Naive thymus-derived CD4-positive, alpha-beta T cell (primary cell): ENCODE data around the gene NEK11. TPM values are rescaled to one million over a fixed set of nuclear protein-coding genes. Genes with fewer than 3 reads are reported as not detected.

Experiments used
- ATAC-seq: fragments of 150-1000 bp; cut with Tn5 transposase; 2 replicates; pipeline ENCODE4 v1.10.0; 2021; ENCODE audit warnings: mild to moderate bottlenecking, moderate library complexity
- CTCF ChIA-PET: fragments of 350-600 bp; sonication (Branson Sonifier 250); formaldehyde crosslinking; loops from one replicate; lab custom pipeline; 2021; ENCODE audit warnings: antibody characterized with exemption; lab: Charles Lee
- POLR2A ChIA-PET: fragments of 350-600 bp; sonication (Branson Sonifier 250); formaldehyde crosslinking; loops from one replicate; lab custom pipeline; 2021; ENCODE audit warnings: antibody characterized with exemption, inconsistent platforms; lab: Charles Lee
- DNase-seq, 9 donors: peaks; one replicate each; pipeline versions ENCODE4 v3.0.0 to v3.0.0-alpha.2; 2020 to 2022; ENCODE audit warnings: mixed read lengths in 1 of 9
- H3K27ac ChIP-seq: one replicate; pipeline ENCODE4 v1.7.0; 2013; ENCODE audit warnings: mild to moderate bottlenecking, low read depth, low read length, moderate library complexity
- H3K27me3 ChIP-seq, 2 donors: one replicate each; pipeline ENCODE4 v1.7.0; 2013; ENCODE audit warnings: low read length in 2 of 2, mild to moderate bottlenecking in 2 of 2, moderate library complexity in 2 of 2; ENCODE audit not compliant: control insufficient read depth in 2 of 2, insufficient read depth in 2 of 2
- H3K36me3 ChIP-seq, 3 experiments: 1 replicate in 2 of 3; 2 replicates in 1 of 3; pipeline ENCODE4 v1.7.0; 2013; ENCODE audit warnings: low read length in 3 of 3, mild to moderate bottlenecking in 3 of 3, moderate library complexity in 1 of 3; ENCODE audit not compliant: insufficient read depth in 3 of 3, control insufficient read depth in 2 of 3
- H3K4me1 ChIP-seq, 2 donors: one replicate each; pipeline ENCODE4 v1.7.0; 2013; ENCODE audit warnings: low read length in 2 of 2, mild to moderate bottlenecking in 2 of 2, moderate library complexity in 1 of 2; ENCODE audit not compliant: control insufficient read depth in 2 of 2, insufficient read depth in 2 of 2
- H3K4me3 ChIP-seq: 2 replicates; pipeline ENCODE4 v1.7.0; 2013; ENCODE audit warnings: mild to moderate bottlenecking, low read length
- H3K9me3 ChIP-seq, 3 experiments: 1 replicate in 2 of 3; 2 replicates in 1 of 3; pipeline ENCODE4 v1.7.0; 2013; ENCODE audit warnings: low read length in 3 of 3; ENCODE audit not compliant: control insufficient read depth in 2 of 3
- H3K27ac Mint-ChIP-seq, 9 donors: one replicate each; pipeline ENCODE4 v1.8.0; 2020 to 2022; ENCODE audit warnings: mixed read lengths in 9 of 9, mild to moderate bottlenecking in 8 of 9, moderate library complexity in 5 of 9, inconsistent platforms in 2 of 9
- H3K27me3 Mint-ChIP-seq, 5 donors: one replicate each; pipeline ENCODE4 v1.8.0; 2021 to 2022; ENCODE audit warnings: mixed read lengths in 5 of 5, mild to moderate bottlenecking in 1 of 5
- H3K36me3 Mint-ChIP-seq, 5 donors: one replicate each; pipeline ENCODE4 v1.8.0; 2020 to 2022; ENCODE audit warnings: mixed read lengths in 5 of 5, mild to moderate bottlenecking in 3 of 5, inconsistent platforms in 1 of 5
- H3K4me1 Mint-ChIP-seq, 7 donors: one replicate each; pipeline ENCODE4 v1.8.0; 2020 to 2022; ENCODE audit warnings: mixed read lengths in 7 of 7, mild to moderate bottlenecking in 3 of 7, inconsistent platforms in 1 of 7
- H3K4me3 Mint-ChIP-seq, 10 donors: one replicate each; pipeline ENCODE4 v1.8.0; 2020 to 2022; ENCODE audit warnings: mild to moderate bottlenecking in 10 of 10, mixed read lengths in 10 of 10, moderate library complexity in 6 of 10, inconsistent platforms in 2 of 10
- H3K9me3 Mint-ChIP-seq, 11 donors: one replicate each; pipeline ENCODE4 v1.8.0; 2020 to 2022; ENCODE audit warnings: mixed read lengths in 11 of 11, mild to moderate bottlenecking in 4 of 11, inconsistent platforms in 1 of 11, moderate library complexity in 1 of 11
- intact Hi-C, 2 donors: fragments of 100-400 bp; cut with micrococcal nuclease; formaldehyde crosslinking; loops; one replicate each; pipeline ENCODE4 v1.15.1; 2023
- polyA plus RNA-seq, 2 donors: library from polyadenylated mRNA; unstranded; fragments of 300-500 nt; fragmentation: Illumina TruSeq; gene quantifications; one replicate each; pipeline ENCODE4 v1.2.3, GENCODE V29; 2021
- total RNA-seq, 6 experiments: library from RNA in 5 of 6; stranded (reverse) in 5 of 6; gene quantifications; 1 replicate in 5 of 6; 2 replicates in 1 of 6; pipeline ENCODE4 v1.2.3 and lab custom pipeline; 2021 to 2026

NEK11 gene
- total and polyA plus RNA-seq, 7 experiments from 2014 or later = 1.5 to 9.0 (median 4.4) TPM

- Mint-ChIP-seq H3K4me3 (no peak overlapping the region), H3K27ac (no peak overlapping the region), H3K27me3 (peaks cover 0 to 7% (median 0%) of the 10 kb centered on the region in 5 donors), H3K4me1 (peaks cover 0 to 5% (median 0%) of the 10 kb centered on the region in 7 donors), H3K9me3 (no peaks in the 10 kb centered on the region), H3K36me3 (no peaks in the 10 kb centered on the region)
- Histone ChIP-seq H3K4me3 (no peak overlapping the region), H3K36me3 (no peaks in the 10 kb centered on the region), H3K27me3 (no peaks in the 10 kb centered on the region), H3K27ac (no peak overlapping the region), H3K9me3 (no peaks in the 10 kb centered on the region), H3K4me1 (no peaks in the 10 kb centered on the region)
- intact Hi-C loops = no loop called here
- DNase-seq (no peak), ATAC-seq (no peak)
- ChIA-PET CTCF (no interaction called here), POLR2A (no interaction called here)
Observed at GRCh38 chr3:131072099-131072559, 45.5 kb downstream of the NEK11 start.

DNA sequence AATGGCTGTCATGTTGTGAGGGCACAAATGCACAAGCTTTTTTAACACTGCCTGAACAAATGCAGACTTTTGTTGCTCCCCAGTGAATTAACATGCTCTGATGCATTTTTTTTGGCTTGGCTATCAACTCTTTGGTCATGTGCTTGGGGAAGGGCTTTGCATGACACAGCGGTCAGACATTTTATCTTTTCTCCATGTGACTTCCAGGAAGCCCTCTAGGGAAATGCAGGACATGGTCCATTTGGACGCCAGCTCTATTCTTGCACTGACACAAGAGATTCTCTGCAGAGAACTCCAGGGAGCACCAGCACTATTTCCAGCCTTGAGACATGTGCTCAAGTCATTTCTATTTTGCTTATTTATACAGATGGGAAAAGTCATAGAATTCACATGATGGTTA is 46.2 kb downstream of the NEK11 start:
- no peak overlapping the region for H3K4me3 Mint-ChIP-seq
- no peak for ATAC-seq
- POLR2A ChIA-PET = no interaction called here
- no peak overlapping the region for H3K27ac Mint-ChIP-seq
- peaks cover 0 to 10% (median 0%) of the 10 kb centered on the region in 5 donors for H3K27me3 Mint-ChIP-seq
- Histone ChIP-seq H3K4me1 (no peaks in the 10 kb centered on the region), H3K27ac (no peak overlapping the region), H3K9me3 (no peaks in the 10 kb centered on the region), H3K27me3 (no peaks in the 10 kb centered on the region), H3K36me3 (no peaks in the 10 kb centered on the region), H3K4me3 (no peak overlapping the region)
- intact Hi-C loops = no loop called here
- CTCF ChIA-PET = no interaction called here
- peaks cover 0 to 5% (median 0%) of the 10 kb centered on the region in 7 donors for H3K4me1 Mint-ChIP-seq
- no peaks in the 10 kb centered on the region for H3K36me3 Mint-ChIP-seq
- no peak for DNase-seq
- no peaks in the 10 kb centered on the region for H3K9me3 Mint-ChIP-seq

GRCh38 chr3:131075632-131076328 is 49.1 kb downstream of the NEK11 start:
- Mint-ChIP-seq H3K27me3 (peaks cover 0 to 3% (median 0%) of the 10 kb centered on the region in 5 donors), H3K9me3 (no peaks in the 10 kb centered on the region), H3K4me1 (peaks cover 0 to 5% (median 0%) of the 10 kb centered on the region in 7 donors), H3K36me3 (peaks cover 0 to 5% (median 0%) of the 10 kb centered on the region in 5 donors), H3K27ac (no peak overlapping the region), H3K4me3 (no peak overlapping the region)
- no peaks in the 10 kb centered on the region for H3K36me3 ChIP-seq
- CTCF ChIA-PET = interaction anchor here (1.1 kb wide), 1 partner anchor 42 kb away, joined by 4 read pairs; no protein-coding TSS in a partner anchor
- ATAC-seq (no peak), DNase-seq (no peak)
- no peak overlapping the region for H3K27ac ChIP-seq
- POLR2A ChIA-PET = no interaction called here
- H3K4me1 ChIP-seq = no peaks in the 10 kb centered on the region
- H3K9me3 ChIP-seq = no peaks in the 10 kb centered on the region
- H3K27me3 ChIP-seq = no peaks in the 10 kb centered on the region
- no peak overlapping the region for H3K4me3 ChIP-seq
- intact Hi-C loops = no loop called here

- Histone ChIP-seq H3K4me1 (no peaks in the 10 kb centered on the region), H3K36me3 (no peaks in the 10 kb centered on the region), H3K9me3 (no peaks in the 10 kb centered on the region), H3K27me3 (no peaks in the 10 kb centered on the region), H3K27ac (no peak overlapping the region), H3K4me3 (no peak overlapping the region)
- Mint-ChIP-seq H3K27ac (no peak overlapping the region), H3K9me3 (no peaks in the 10 kb centered on the region), H3K27me3 (peaks cover 0 to 3% (median 0%) of the 10 kb centered on the region in 5 donors), H3K4me3 (no peak overlapping the region), H3K4me1 (no peaks in the 10 kb centered on the region), H3K36me3 (peaks cover 0 to 10% (median 0%) of the 10 kb centered on the region in 5 donors)
- ATAC-seq (no peak), DNase-seq (no peak)
- intact Hi-C loops = no loop called here
- ChIA-PET CTCF (no interaction called here), POLR2A (interaction anchor here (0.6 kb wide), 1 partner anchor 288 kb away, joined by 5 read pairs; no protein-coding TSS in a partner anchor)
Observed at GRCh38 chr3:131077904-131078303, 51.2 kb downstream of the NEK11 start.

- Histone ChIP-seq H3K27me3 (no peaks in the 10 kb centered on the region), H3K9me3 (no peaks in the 10 kb centered on the region), H3K36me3 (no peaks in the 10 kb centered on the region), H3K4me3 (no peak overlapping the region), H3K27ac (no peak overlapping the region), H3K4me1 (no peaks in the 10 kb centered on the region)
- DNase-seq = no peak
- intact Hi-C loops = no loop called here
- ChIA-PET CTCF (no interaction called here), POLR2A (no interaction called here)
- H3K27ac Mint-ChIP-seq = peak overlapping the region in 1 of 9 donors; percentile 15
- no peak for ATAC-seq
- no peaks in the 10 kb centered on the region for H3K9me3 Mint-ChIP-seq
- H3K4me3 Mint-ChIP-seq = no peak overlapping the region
- peaks cover 0 to 2% (median 0%) of the 10 kb centered on the region in 7 donors for H3K4me1 Mint-ChIP-seq
- peaks cover 0 to 10% (median 0%) of the 10 kb centered on the region in 5 donors for H3K36me3 Mint-ChIP-seq
- H3K27me3 Mint-ChIP-seq = peaks cover 0 to 3% (median 0%) of the 10 kb centered on the region in 5 donors
Observed at GRCh38 chr3:131079086-131079485, 52.4 kb downstream of the NEK11 start.

GRCh38 chr3:131081224-131081623 is 54.5 kb downstream of the NEK11 start:
- Mint-ChIP-seq H3K4me1 (peaks cover 0 to 2% (median 0%) of the 10 kb centered on the region in 7 donors), H3K9me3 (no peaks in the 10 kb centered on the region), H3K4me3 (no peak overlapping the region), H3K27ac (no peak overlapping the region), H3K27me3 (peaks cover 0 to 3% (median 0%) of the 10 kb centered on the region in 5 donors), H3K36me3 (peaks cover 0 to 10% (median 0%) of the 10 kb centered on the region in 5 donors)
- intact Hi-C loops = no loop called here
- no peaks in the 10 kb centered on the region for H3K9me3 ChIP-seq
- H3K4me3 ChIP-seq = no peak overlapping the region
- POLR2A ChIA-PET = no interaction called here
- H3K27ac ChIP-seq = no peak overlapping the region
- DNase-seq = no peak
- no peaks in the 10 kb centered on the region for H3K36me3 ChIP-seq
- CTCF ChIA-PET = no interaction called here
- H3K27me3 ChIP-seq = no peaks in the 10 kb centered on the region
- ATAC-seq = no peak
- no peaks in the 10 kb centered on the region for H3K4me1 ChIP-seq

DNA sequence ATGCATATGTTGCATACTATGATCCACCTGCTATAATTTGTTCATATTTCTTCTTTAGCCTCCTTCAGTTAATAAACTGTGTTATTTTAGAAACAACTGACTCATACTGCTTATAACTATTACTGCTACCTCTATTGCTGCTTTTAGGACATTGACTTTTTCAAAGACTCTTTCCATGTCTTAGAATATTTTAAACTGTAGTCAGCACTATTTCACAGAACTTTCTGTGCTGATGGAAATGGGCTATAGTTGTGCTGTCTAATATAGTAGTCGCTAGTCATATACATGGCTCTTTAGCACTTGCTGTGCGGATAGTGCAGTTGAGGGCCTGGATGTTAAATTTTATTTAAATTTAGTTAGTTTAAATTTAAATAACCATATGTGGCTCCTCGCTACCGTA is 55.6 kb downstream of the NEK11 start:
- CTCF ChIA-PET = no interaction called here

More for the DNA sequence above, 55.6 kb downstream of the NEK11 start:
- no peak overlapping the region for H3K4me3 Mint-ChIP-seq
- no peaks in the 10 kb centered on the region for H3K36me3 ChIP-seq
- POLR2A ChIA-PET = no interaction called here
- H3K9me3 ChIP-seq = no peaks in the 10 kb centered on the region
- peaks cover 0 to 10% (median 0%) of the 10 kb centered on the region in 5 donors for H3K36me3 Mint-ChIP-seq
- ATAC-seq = no peak
- no peak for DNase-seq
- intact Hi-C loops = no loop called here
- peaks cover 0 to 2% (median 0%) of the 10 kb centered on the region in 7 donors for H3K4me1 Mint-ChIP-seq
- no peak overlapping the region for H3K27ac Mint-ChIP-seq
- no peaks in the 10 kb centered on the region for H3K9me3 Mint-ChIP-seq
- no peaks in the 10 kb centered on the region for H3K4me1 ChIP-seq
- H3K27me3 Mint-ChIP-seq = peaks cover 0 to 3% (median 0%) of the 10 kb centered on the region in 5 donors
- H3K27ac ChIP-seq = no peak overlapping the region
- H3K27me3 ChIP-seq = no peaks in the 10 kb centered on the region
- no peak overlapping the region for H3K4me3 ChIP-seq
